Measurements from ENCODE around the gene MET.

MET gene

DNA sequence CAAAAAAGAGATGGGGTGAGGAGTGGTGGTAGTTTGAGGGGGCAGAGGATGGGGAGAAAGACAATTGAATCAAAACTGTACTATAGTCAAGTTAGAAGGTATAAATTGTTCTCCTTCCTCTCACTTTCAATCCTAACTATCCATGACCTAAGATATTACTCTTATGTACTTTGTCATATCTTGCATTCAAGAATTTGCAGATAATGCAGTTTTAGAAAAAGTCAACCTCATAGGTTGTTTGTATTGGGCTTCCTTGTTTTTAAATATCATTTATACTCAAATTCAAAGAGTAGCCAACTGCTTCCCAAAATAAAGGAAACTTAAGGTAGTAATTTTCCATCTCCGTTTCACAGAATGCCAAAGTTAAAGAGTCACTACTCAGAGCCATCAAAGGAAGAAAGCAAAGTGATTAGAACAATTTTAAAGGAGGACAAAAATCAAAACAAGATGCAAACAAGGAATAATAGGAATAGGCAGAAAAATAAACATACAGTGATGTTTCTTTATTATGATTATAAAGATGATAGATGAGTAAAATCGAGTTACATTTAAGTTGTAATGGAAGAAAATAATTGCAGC, 32.7 kb downstream of the MET start:
- H3K9me3 Mint-ChIP-seq = no peaks in the 10 kb centered on the region
- H3K27me3 Mint-ChIP-seq (ENCODE audit: low read depth, poor library complexity) = peaks cover 9% of the 10 kb centered on the region
- H3K27ac Mint-ChIP-seq = no peak overlapping the region
- H3K4me3 Mint-ChIP-seq = no peak overlapping the region
- no peak for DNase-seq
- H3K4me1 Mint-ChIP-seq = peaks cover 24% of the 10 kb centered on the region
- H3K36me3 Mint-ChIP-seq (ENCODE audit: low read depth) = no peaks in the 10 kb centered on the region
- TF ChIP-seq, protein P1, sequence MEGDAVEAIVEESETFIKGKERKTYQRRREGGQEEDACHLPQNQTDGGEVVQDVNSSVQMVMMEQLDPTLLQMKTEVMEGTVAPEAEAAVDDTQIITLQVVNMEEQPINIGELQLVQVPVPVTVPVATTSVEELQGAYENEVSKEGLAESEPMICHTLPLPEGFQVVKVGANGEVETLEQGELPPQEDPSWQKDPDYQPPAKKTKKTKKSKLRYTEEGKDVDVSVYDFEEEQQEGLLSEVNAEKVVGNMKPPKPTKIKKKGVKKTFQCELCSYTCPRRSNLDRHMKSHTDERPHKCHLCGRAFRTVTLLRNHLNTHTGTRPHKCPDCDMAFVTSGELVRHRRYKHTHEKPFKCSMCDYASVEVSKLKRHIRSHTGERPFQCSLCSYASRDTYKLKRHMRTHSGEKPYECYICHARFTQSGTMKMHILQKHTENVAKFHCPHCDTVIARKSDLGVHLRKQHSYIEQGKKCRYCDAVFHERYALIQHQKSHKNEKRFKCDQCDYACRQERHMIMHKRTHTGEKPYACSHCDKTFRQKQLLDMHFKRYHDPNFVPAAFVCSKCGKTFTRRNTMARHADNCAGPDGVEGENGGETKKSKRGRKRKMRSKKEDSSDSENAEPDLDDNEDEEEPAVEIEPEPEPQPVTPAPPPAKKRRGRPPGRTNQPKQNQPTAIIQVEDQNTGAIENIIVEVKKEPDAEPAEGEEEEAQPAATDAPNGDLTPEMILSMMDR (IDR thresholded peaks at IDR 0.05) = no peak

DNA sequence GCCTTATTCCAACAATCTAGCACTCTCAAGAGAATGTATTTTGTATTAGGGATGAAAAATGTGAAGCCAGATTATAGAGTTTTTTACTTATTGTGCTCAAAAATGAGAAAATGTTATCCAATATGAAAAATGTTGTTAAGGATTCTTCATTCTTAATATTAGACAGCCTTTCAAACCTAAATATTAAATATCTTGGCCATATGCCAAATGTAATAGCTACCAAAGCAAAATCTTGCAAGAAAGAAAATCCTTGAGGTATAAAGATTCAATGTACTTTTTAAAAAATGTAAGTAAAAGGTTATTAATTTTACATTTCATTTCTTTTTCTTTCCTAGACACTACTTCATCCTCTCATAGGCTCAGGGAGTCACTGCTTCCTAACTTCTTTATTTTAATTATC, 33.4 kb downstream of the MET start:
- no peak for DNase-seq
- Mint-ChIP-seq H3K27me3 (ENCODE audit: low read depth, poor library complexity) (peaks cover 9% of the 10 kb centered on the region), H3K9me3 (no peaks in the 10 kb centered on the region), H3K4me1 (peaks cover 27% of the 10 kb centered on the region), H3K4me3 (no peak overlapping the region), H3K27ac (no peak overlapping the region), H3K36me3 (ENCODE audit: low read depth) (no peaks in the 10 kb centered on the region)
- TF ChIP-seq, protein P1 (IDR thresholded peaks at IDR 0.05) = no peak

DNA sequence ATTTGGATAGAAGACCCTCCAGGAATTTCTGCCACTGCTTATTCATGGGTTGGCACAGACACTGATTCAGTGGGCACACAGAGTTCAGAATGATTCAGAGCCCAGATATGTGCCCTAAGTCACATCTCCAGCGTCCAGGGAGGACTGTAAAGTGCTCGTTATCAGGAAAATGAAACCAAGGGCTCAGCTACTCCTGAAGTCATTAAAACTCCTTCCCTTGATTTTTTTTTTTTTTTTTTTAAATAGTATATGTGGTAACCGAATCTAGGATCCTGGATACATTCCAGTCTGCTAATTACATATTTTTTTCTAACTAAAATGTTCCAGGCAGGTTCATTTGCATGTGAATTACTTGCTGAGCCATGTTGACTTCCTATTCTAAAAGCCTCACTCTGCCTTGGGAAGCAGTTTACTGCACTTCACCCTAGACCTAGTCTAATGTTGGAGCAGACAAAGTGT, 34.7 kb downstream of the MET start:
- TF ChIP-seq, protein P1 (IDR thresholded peaks at IDR 0.05) = no peak
- H3K4me3 Mint-ChIP-seq = no peak overlapping the region
- peaks cover 9% of the 10 kb centered on the region for H3K27me3 Mint-ChIP-seq (ENCODE audit: low read depth, poor library complexity)
- H3K27ac Mint-ChIP-seq = no peak overlapping the region
- no peaks in the 10 kb centered on the region for H3K36me3 Mint-ChIP-seq (ENCODE audit: low read depth)
- H3K9me3 Mint-ChIP-seq = peaks cover 2% of the 10 kb centered on the region
- peaks cover 37% of the 10 kb centered on the region for H3K4me1 Mint-ChIP-seq
- no peak for DNase-seq

DNA sequence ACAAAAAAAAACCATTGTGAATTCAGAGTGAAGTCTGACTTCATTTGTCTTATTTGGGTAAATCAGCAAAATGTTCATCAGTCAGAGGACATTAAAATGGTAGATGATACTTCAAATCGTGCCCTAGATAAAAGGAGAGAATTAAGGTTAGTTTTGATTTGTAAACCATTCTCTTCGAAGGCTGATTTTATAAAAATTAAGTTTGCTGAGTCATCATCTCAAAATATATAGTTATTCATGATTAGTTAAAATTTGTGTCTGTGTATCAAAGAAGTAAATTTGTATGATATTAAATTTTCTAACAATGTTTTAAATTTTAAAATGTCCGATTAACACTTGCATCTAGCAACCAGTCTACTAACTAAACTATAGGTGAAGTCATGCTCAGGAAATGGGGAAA, 35.3 kb downstream of the MET start:
- Mint-ChIP-seq H3K9me3 (peaks cover 7% of the 10 kb centered on the region), H3K4me1 (peaks cover 43% of the 10 kb centered on the region), H3K27me3 (ENCODE audit: low read depth, poor library complexity) (peaks cover 9% of the 10 kb centered on the region), H3K4me3 (no peak overlapping the region), H3K27ac (no peak overlapping the region), H3K36me3 (ENCODE audit: low read depth) (no peaks in the 10 kb centered on the region)
- TF ChIP-seq, protein P1 (IDR thresholded peaks at IDR 0.05) = no peak
- no peak for DNase-seq

DNA sequence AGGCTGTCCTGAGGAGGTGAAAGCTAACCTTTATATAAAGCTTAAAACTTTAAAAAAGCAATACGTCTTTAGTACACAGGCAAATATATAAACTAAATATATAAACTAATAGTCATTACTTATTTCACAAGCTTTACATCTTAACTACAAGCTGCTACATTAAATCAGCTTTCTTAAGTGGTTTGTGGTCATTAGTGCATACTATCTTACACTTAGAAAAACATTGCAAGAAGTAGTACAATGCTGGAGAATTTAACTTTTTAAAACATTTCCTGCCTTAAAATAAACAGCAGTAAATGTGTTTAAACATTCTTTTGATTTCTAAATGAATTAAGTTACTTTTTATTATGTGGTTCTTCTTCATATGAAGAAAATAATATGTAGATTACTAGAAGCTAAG, 36.3 kb downstream of the MET start:
- H3K9me3 Mint-ChIP-seq = peaks cover 9% of the 10 kb centered on the region
- peaks cover 44% of the 10 kb centered on the region for H3K4me1 Mint-ChIP-seq
- H3K36me3 Mint-ChIP-seq (ENCODE audit: low read depth) = no peaks in the 10 kb centered on the region
- TF ChIP-seq, protein P1 (IDR thresholded peaks at IDR 0.05) = no peak
- no peak for DNase-seq
- H3K27ac Mint-ChIP-seq = no peak overlapping the region
- H3K27me3 Mint-ChIP-seq (ENCODE audit: low read depth, poor library complexity) = peaks cover 9% of the 10 kb centered on the region
- no peak overlapping the region for H3K4me3 Mint-ChIP-seq

DNA sequence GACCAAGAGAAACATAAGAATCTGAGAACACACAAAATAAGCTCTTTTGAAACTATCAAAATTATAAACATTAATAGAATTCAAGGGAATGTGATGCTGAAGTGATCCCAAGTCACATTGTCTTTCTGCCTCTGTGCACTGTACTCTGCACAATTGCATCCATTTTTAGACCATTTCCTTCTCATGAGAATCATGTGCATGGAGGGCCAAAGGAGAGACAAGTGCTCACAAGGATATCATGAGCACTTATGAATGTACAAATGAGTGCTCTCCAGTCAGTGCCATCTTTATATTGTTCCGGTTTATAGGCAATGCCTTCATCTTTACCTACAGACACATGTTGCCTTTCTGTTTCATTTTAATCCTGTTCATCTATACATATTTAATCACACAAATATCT, 36.9 kb downstream of the MET start:
- Mint-ChIP-seq H3K4me1 (peaks cover 50% of the 10 kb centered on the region), H3K9me3 (peaks cover 12% of the 10 kb centered on the region), H3K36me3 (ENCODE audit: low read depth) (no peaks in the 10 kb centered on the region), H3K4me3 (no peak overlapping the region), H3K27me3 (ENCODE audit: low read depth, poor library complexity) (peaks cover 4% of the 10 kb centered on the region), H3K27ac (no peak overlapping the region)
- DNase-seq = no peak
- TF ChIP-seq, protein P1 (IDR thresholded peaks at IDR 0.05) = no peak
